Stimulated activated CD8-positive, alpha-beta memory T cell treated with anti-CD3 and anti-CD28 coated beads, Interleukin-15, amount 100 ng/mL, for 24 hours (primary cell): ENCODE measurements around the gene GPC5.
"Not testable (repeated sequence)": the region's sequence is repeated elsewhere in the genome, so short reads cannot be mapped to it uniquely, and the experiment has no call there.

Source experiments
- DNase-seq: peaks from one replicate; pipeline ENCODE4 v3.0.0-alpha.2; 2020; ENCODE audit warnings: low read depth

GPC5 gene

DNA sequence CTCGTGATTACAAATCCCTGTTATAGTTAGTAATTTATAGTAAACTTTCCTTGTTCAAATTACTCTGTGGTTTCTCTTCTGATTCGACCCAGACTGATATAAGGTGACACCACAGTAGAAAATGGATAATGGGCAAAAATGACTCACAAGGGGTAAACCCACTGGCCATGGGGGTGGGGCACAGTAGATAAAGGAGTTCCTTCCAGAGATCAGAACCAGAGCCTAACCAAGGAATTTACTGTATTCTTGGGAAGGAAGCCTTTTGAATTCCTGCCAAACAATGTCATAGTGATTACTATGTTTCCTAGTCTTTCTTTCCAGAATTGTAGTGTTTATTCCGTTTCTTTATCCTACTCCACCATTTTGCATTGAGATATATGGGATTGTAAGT is 29.0 kb upstream of the GPC5 start:
- no peak for DNase-seq

DNA sequence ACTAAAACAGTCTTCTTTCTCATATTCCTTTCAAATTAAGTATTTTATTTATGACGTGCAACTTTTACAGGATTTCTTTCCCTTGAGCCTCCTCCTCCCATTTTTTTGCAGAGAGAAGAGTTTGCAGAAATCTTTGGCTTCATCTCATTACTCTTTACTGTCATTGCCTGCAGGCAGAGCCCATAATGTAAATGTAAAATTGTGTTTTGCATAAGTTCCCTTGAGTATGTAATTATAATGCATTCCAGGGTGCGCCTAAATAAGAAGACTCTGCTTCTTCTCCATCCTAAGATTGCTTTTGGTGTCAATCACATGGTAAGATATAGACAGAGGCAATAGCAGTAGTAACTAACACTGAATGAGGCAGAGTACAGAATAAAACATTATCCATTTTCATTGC is 27.9 kb upstream of the GPC5 start:
- DNase-seq, result no peak

GRCh38 chr13:91372911-91373310 is 25.5 kb upstream of the GPC5 start:
- no peak for DNase-seq

DNA sequence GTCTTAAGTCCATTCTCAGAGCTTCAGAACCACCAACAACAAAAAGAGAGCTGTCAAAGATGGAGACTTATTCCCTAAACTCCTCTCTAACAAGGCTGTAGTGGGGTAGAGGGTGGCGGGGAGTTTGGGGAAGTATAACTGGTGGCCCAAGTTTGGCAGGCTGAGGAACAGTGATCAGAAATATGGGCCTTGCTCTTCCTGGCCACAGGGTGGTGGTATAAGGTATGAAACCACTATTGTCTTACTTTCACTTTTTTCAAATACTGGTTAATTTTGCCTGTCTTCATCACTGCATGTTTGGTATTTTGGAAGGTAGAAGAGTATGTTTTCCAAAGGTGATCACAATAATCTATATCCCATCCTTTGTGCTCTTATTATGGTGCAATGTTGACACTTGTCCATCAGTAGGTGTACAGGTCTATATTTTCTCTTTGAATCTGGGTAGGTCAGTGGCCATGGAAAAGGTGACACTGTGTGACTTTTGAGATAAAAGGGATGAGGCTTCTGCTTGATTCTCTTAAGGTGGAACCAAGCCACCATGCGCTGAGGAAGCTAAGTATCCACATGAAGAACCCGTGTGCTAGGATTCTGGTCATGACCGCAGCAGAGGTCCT is 23.2 kb upstream of the GPC5 start:
- no peak for DNase-seq

DNA sequence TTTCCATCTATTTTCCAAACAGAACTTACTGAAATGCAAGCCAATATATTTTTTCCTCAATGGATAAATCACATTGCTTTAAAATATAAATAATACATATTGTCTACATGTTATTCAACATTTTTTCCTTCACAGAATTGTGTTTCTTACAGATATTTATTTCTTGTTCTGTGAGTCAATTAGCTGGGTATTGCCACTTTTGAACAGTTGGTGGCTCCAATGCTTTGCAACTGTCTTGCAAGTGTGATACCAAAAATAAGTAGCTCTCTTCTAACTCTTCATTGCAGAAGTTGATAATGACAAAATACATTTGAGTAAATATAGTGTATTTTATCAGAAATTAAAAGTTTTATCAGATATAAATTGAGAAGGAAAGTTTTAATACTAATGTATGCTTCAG is 17.1 kb upstream of the GPC5 start:
- no peak for DNase-seq

DNA sequence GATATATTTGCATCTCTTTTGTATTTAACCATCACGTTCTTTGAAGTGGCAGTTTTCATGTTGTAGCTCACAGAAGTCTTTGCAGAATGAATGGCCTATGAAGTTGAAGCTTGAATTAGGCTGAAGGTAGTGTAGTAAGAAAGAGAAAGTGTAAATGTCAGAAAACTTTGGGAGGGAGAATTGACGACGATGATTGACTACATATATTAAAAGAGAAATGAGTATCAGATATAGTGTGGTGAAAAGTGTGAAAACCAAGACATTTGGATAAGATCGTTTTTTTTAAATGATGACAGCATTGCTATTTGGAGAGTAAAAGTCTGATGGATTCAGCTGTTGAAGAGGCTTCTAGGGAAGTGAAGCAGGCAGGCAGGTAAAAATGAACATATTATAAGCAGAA is 14.6 kb upstream of the GPC5 start:
- no peak for DNase-seq

DNA sequence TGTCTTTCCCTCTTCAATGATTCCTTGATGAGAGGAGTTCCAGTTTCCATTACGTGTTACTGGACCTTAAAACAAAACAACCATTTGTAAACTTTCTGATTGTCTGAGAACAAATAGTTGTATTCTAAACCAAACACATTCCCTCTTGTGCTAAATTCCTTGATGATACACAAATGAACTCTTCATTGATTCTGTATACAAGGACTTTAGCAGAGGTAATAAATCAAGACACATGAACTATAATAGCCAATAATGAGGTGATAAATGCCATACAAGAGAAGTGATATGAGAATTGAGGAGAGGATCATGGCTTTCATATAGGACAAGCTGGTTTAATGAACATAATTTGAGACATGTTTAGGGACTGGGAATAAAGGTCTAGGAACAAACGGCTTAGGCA is 13.5 kb upstream of the GPC5 start:
- DNase-seq, result no peak

- DNase-seq, result no peak
Measured at GRCh38 chr13:91389186-91389585, 9.2 kb upstream of the GPC5 start.

DNA sequence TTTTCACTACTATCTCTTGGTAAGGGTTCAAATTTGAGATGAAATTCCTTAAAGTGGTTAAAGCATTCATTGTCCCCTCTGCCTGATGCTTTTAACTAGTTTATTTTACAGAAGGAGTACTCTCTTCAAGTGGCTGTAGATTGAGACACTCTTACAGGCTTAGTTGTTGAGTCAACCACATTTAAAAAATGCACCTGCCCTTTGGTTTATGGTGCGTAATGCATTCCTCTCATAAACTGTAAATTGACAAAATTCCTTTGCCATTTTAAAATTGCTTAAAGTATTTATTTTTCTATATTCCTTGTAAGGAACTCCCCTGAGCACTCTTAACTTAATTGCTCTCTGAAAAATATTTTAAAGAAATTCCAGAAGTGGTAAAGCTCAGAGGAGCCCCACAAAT is 826 bp upstream of the GPC5 start:
- no peak for DNase-seq

GRCh38 chr13:91399189-91400062 is 1.0 kb downstream of the GPC5 start:
- no peak for DNase-seq

GRCh38 chr13:91400063-91400399 is 1.6 kb downstream of the GPC5 start:
- DNase-seq, result no peak

GRCh38 chr13:91400671-91401070 is 2.2 kb downstream of the GPC5 start:
- no peak for DNase-seq

DNA sequence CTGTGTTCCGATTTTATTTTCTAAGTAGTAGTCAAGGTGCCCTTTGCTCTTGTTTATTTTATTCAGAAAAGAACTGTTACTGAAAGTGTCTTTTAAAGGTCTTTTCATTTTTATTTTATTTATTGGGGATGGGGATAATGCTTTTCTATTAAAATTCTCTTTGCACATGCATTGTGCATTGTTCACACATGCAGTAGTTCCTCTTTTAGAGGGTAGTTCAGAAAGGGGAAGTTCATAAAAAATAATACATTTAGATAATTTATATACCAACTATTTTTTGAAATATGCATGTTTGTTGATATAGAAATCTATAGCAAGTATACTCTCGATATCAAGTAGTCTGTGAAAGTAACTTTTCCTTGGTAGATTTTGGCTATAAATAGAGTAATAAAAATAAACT is 3.5 kb downstream of the GPC5 start:
- DNase-seq, result no peak

DNA sequence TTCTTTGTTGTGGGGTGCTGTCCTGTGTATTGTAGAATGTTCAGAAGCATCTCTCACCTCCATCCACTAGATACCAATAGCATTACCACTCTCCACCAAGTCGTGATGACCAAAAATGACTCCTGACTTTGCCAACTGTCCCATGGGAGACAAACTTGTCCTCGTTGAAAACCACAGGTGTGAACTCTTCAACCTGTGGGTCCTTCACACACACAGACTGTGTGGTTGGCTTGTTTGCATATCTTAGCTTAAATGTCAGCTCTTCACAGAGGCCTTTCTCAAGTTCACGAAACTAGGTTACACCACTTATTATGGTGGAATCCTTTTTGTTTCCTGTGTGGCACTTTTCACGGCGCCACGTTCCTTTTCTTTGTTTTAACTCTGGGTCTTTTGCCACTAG is 6.8 kb downstream of the GPC5 start:
- no peak for DNase-seq

GRCh38 chr13:91406619-91407018 is 8.2 kb downstream of the GPC5 start:
- DNase-seq, result no peak

- no peak for DNase-seq
Measured at GRCh38 chr13:91408971-91409370, 10.6 kb downstream of the GPC5 start.

DNA sequence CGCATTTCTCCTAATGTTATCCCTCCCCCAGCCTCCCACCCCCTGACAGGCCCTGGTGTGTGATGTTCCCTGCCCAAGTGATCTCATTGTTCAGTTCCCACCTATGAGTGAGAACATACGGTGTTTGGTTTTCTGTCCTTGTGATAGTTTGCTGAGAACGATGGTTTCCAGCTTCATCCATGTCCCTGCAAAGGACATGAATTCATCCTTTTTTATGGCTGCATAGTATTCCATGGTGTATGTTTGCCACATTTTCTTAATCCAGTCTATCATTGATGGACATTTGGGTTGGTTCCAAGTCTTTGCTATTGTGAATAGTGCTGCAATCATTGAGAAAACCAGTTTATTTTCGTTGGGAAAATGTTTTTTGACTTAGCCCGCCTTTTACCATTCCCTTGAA is 18.2 kb downstream of the GPC5 start:
- not testable (repeated sequence) for DNase-seq

GRCh38 chr13:91417660-91418325 is 19.4 kb downstream of the GPC5 start:
- no peak for DNase-seq

GRCh38 chr13:91426913-91427312 is 28.5 kb downstream of the GPC5 start:
- DNase-seq, result no peak

DNA sequence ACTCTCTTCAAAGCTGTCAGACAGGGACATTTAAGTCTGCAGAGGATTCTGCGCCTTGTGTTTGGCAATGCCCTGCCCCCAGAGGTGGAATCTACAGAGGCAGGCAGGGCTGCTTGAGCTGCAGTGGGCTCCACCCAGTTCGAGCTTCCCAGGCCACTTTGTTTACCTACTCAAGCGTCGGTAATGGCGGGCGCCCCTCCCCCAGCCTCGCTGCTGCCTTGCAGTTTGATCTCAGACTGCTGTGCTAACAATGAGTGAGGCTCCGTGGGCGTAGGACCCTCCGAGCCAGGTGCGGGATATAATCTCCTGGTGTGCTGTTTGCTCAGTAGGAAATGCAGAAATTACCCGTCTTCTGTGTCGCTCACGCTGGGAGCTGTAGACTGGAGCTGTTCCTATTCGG is 40.3 kb downstream of the GPC5 start:
- DNase-seq, result not testable (repeated sequence)

DNA sequence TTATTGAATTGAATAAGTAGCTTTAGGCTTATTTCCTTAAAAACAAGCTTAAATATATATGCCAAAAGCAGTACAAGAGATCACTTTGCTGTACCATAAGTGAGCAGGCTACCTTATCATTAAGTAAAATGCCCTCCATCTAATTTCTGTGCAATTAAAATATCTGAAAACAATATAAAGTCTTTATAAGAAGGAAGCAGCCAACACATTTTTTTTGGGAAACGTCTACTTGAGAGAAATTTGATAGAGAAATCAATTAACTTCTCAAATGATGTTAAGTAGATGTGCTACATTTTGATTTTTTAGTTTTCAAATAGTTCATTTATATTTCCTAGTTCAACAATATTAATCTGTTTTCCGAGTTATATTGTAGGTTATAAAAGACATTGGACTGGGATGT is 52.5 kb downstream of the GPC5 start:
- no peak for DNase-seq

- DNase-seq, result no peak
Measured at GRCh38 chr13:91454666-91455065, 56.2 kb downstream of the GPC5 start.

DNA sequence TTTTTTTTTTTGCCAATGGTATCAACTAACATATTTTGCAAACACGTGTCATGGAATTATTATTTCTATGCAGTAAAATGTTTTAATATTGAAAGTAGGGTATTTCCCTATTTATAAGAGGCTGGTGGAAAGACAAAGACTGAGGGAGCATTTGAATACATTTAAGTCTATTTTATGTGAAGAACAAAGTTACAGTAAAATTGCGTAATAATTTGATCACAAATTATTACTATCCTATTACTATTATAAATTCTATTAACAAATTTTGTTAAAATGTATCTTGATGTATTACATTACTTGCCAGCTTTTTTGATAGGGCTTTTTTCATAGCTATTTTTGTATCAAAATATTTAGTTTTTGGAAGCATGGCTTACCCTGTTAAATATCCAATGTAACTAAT is 58.4 kb downstream of the GPC5 start:
- DNase-seq, result no peak
